Adipocyte (in vitro differentiated cells): ENCODE measurements around the gene PRR18.
"Not testable (repeated sequence)": the region's sequence is repeated elsewhere in the genome, so short reads cannot be mapped to it uniquely, and the experiment has no call there.

Source experiments
- DNase-seq: peaks from one replicate; pipeline ENCODE4 v3.0.0-alpha.2; 2015; ENCODE audit warnings: low read depth
- H3K27me3 ChIP-seq: replicated peaks from 2 replicates; pipeline ENCODE4 v1.7.0; 2013; ENCODE audit warnings: mild to moderate bottlenecking, low read length, moderate library complexity; ENCODE audit not compliant: control insufficient read depth, insufficient read depth
- H3K36me3 ChIP-seq: 2 replicates; pipeline ENCODE4 v1.7.0; 2013; ENCODE audit warnings: low read length, mild to moderate bottlenecking, moderate library complexity; ENCODE audit not compliant: control insufficient read depth, insufficient read depth, severe bottlenecking
- H3K4me1 ChIP-seq: 2 replicates; pipeline ENCODE4 v1.7.0; 2013; ENCODE audit warnings: mild to moderate bottlenecking, low read length, moderate library complexity; ENCODE audit not compliant: control insufficient read depth, insufficient read depth
- H3K4me3 ChIP-seq: 2 replicates; pipeline ENCODE4 v1.7.0; 2013; ENCODE audit warnings: mild to moderate bottlenecking, low read length, moderate library complexity
- H3K9ac ChIP-seq: 2 replicates; pipeline ENCODE4 v1.7.0; 2013; ENCODE audit warnings: mild to moderate bottlenecking, low read length, moderate library complexity
- H3K9me3 ChIP-seq: 2 replicates; pipeline ENCODE4 v1.7.0; 2013; ENCODE audit warnings: mild to moderate bottlenecking, low read length, moderate library complexity; ENCODE audit not compliant: control insufficient read depth

Gene PRR18

DNA sequence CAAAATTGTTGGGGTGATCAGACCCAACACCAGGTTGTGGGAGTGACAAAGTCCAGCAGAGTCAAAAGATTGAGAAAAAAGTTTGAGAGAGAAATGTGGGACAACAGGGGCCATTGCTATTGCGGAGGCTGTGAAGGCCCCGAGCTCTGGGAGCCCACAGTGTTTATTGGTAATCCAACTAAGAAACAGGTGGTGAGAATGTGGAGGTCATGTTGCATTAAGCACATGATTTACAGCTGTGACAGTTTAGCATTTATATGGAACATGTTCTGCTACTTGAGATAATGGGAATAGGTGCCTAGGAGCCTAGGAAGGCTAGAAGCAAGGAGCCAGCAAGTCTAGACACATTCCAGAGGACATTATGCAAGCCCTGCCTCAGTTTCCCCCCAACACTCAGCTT is 36.7 kb upstream of the PRR18 start:
- not testable (repeated sequence) for H3K9me3 ChIP-seq, H3K27me3 ChIP-seq, DNase-seq, H3K36me3 ChIP-seq, H3K9ac ChIP-seq, H3K4me3 ChIP-seq
- H3K4me1 ChIP-seq: peaks cover 34% of the 10 kb centered on the region

DNA sequence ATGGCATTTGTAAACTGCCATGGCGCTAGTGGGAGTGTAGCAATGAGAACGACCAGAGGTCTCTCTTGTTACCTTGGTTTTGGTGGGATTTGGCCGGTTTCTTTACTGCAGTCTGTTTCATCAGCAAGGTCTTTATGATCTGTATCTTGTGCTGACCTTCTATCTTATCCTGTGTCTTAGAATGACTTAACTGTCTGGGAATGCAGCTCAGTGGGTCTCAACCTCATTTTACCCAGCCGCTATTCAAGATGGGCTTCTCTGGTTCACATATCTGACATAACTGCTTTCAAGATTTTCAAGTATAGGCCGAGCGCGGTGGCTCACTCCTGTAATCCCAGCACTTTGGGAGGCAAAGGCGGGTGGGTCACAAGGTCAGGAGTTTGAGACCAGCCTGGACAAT is 36.0 kb upstream of the PRR18 start:
- no peak for DNase-seq
- H3K9me3 ChIP-seq: peaks cover 3% of the 10 kb centered on the region
- H3K36me3 ChIP-seq: peaks cover 3% of the 10 kb centered on the region
- H3K4me3 ChIP-seq: no peak overlapping the region
- H3K4me1 ChIP-seq: peaks cover 33% of the 10 kb centered on the region
- no peaks in the 10 kb centered on the region for H3K27me3 ChIP-seq
- no peak overlapping the region for H3K9ac ChIP-seq

GRCh38 chr6:166343150-166343487 is 34.9 kb upstream of the PRR18 start:
- H3K36me3 ChIP-seq: peaks cover 3% of the 10 kb centered on the region
- peaks cover 24% of the 10 kb centered on the region for H3K4me1 ChIP-seq
- no peaks in the 10 kb centered on the region for H3K9me3 ChIP-seq
- peak overlapping the region; percentile 98 for H3K4me3 ChIP-seq
- no peaks in the 10 kb centered on the region for H3K27me3 ChIP-seq
- no peak for DNase-seq
- peak overlapping the region; percentile 95 for H3K9ac ChIP-seq

- Histone ChIP-seq H3K4me1 (peaks cover 21% of the 10 kb centered on the region), H3K9me3 (no peaks in the 10 kb centered on the region), H3K9ac (peak within 1 kb of the TSS; percentile 95), H3K4me3 (peak within 1 kb of the TSS; percentile 98), H3K36me3 (peaks cover 6% of the 10 kb centered on the region), H3K27me3 (no peaks in the 10 kb centered on the region)
- DNase-seq: peak; percentile 92
These were observed 34.4 kb upstream of the PRR18 start, which contains the start of gene SFT2D1 for GRCh38 chr6:166342349-166343149. TSS of gene SFT2D1 (minus strand) at chr6:166342545. CDS start at chr6:166342481, 64 bp downstream.

DNA sequence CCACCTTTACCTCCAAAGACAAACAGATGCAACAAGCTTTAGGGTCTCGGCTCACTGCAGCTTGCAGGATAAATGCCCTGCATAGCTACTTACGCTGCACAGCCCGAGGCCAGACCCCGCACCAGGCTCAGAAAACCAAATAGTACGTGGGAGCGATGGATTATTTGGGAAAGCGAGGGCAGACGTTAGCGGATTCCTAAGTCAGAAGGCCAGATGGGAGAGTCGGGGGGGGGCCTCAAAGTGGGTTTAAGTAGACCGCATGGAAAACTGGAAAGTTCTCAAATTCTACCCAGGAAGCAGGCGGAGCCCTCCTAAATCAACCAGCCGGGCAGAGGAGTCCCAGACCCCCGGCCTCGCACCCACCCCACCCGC is 33.8 kb upstream of the PRR18 start:
- Histone ChIP-seq H3K4me3 (peak overlapping the region; percentile 98), H3K9ac (peak overlapping the region; percentile 95), H3K27me3 (no peaks in the 10 kb centered on the region), H3K36me3 (peaks cover 11% of the 10 kb centered on the region), H3K4me1 (peaks cover 18% of the 10 kb centered on the region), H3K9me3 (no peaks in the 10 kb centered on the region)
- DNase-seq: peak; percentile 46

- peak overlapping the region; percentile 98 for H3K4me3 ChIP-seq
- peaks cover 18% of the 10 kb centered on the region for H3K4me1 ChIP-seq
- no peaks in the 10 kb centered on the region for H3K9me3 ChIP-seq
- no peak for DNase-seq
- peak overlapping the region; percentile 95 for H3K9ac ChIP-seq
- H3K36me3 ChIP-seq: peaks cover 11% of the 10 kb centered on the region
- no peaks in the 10 kb centered on the region for H3K27me3 ChIP-seq
These were observed 33.3 kb upstream of the PRR18 start for GRCh38 chr6:166341464-166341863.

DNA sequence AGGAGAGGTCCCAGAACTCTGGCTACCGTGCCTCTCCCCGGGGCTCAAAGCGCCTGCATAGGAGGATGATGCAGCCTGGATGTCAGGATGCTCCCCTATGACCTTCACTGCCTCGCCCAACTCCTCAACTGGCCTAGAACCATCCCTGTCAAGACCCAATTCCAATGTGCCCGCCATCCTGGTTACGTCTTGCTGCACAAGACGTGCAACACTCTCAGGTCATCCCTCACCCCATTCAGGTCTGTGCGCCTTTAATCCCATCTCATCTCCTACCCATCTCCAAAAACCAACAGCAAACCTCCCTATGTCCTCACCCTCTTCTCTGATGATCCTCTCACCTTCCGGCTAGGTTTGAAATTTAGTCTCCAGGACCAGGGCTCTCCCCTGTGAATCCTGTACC is 30.7 kb upstream of the PRR18 start:
- peaks cover 18% of the 10 kb centered on the region for H3K4me1 ChIP-seq
- H3K9me3 ChIP-seq: no peaks in the 10 kb centered on the region
- H3K36me3 ChIP-seq: peaks cover 31% of the 10 kb centered on the region
- no peak overlapping the region for H3K4me3 ChIP-seq
- no peaks in the 10 kb centered on the region for H3K27me3 ChIP-seq
- no peak for DNase-seq
- no peak overlapping the region for H3K9ac ChIP-seq

DNA sequence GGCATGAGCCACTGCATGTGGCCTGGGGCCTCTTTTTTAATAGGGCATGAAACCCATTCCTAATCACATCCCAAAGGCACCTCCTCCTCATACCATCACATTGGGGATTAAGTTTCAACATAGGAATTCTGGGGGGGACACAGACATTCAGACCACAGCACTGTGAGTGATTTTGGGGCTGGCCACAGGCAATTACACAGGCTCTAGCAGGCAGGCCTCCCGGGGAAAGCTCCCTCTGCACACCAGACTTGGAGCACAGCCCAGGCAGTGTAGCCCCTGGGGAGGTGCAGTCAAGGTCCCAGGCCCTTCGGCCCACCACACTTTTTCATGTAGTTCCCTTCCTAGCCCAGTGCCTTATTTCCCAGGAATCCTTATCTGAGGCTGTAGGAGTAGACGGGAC is 28.7 kb upstream of the PRR18 start:
- no peak overlapping the region for H3K4me3 ChIP-seq
- H3K36me3 ChIP-seq: peaks cover 31% of the 10 kb centered on the region
- H3K9ac ChIP-seq: no peak overlapping the region
- no peaks in the 10 kb centered on the region for H3K9me3 ChIP-seq
- H3K27me3 ChIP-seq: no peaks in the 10 kb centered on the region
- peaks cover 13% of the 10 kb centered on the region for H3K4me1 ChIP-seq
- no peak for DNase-seq

GRCh38 chr6:166335378-166336302 is 27.4 kb upstream of the PRR18 start:
- DNase-seq: no peak

GRCh38 chr6:166334878-166335277 is 26.7 kb upstream of the PRR18 start:
- no peak overlapping the region for H3K4me3 ChIP-seq
- no peaks in the 10 kb centered on the region for H3K9me3 ChIP-seq
- DNase-seq: no peak
- no peaks in the 10 kb centered on the region for H3K27me3 ChIP-seq
- no peak overlapping the region for H3K9ac ChIP-seq
- H3K36me3 ChIP-seq: peaks cover 28% of the 10 kb centered on the region
- H3K4me1 ChIP-seq: peaks cover 15% of the 10 kb centered on the region

More at GRCh38 chr6:166335378-166336302, 27.4 kb upstream of the PRR18 start:
- no peaks in the 10 kb centered on the region for H3K27me3 ChIP-seq
- H3K4me3 ChIP-seq: no peak overlapping the region
- H3K4me1 ChIP-seq: peaks cover 11% of the 10 kb centered on the region
- H3K9me3 ChIP-seq: no peaks in the 10 kb centered on the region
- no peak overlapping the region for H3K9ac ChIP-seq
- H3K36me3 ChIP-seq: peaks cover 29% of the 10 kb centered on the region
